Trophoblast cell (in vitro differentiated cells and primary cell): ENCODE data around the gene MTHFD2L.

Source experiments
- DNase-seq, 2 donors: peaks; one replicate each; pipeline ENCODE4 v3.0.0-alpha.2; 2016
- H2AFZ ChIP-seq: 2 replicates; pipeline ENCODE4 v1.6.1; 2013; ENCODE audit warnings: low read length, moderate library complexity, mild to moderate bottlenecking; ENCODE audit not compliant: insufficient read depth, poor library complexity
- H2AK5ac ChIP-seq: 2 replicates; pipeline ENCODE4 v1.6.1; 2013; ENCODE audit warnings: mild to moderate bottlenecking, low read length
- H2BK120ac ChIP-seq: 2 replicates; pipeline ENCODE4 v1.6.1; 2013; ENCODE audit warnings: low read length, mild to moderate bottlenecking, moderate library complexity; ENCODE audit not compliant: insufficient read depth, poor library complexity
- H2BK12ac ChIP-seq: 2 replicates; pipeline ENCODE4 v1.6.1; 2013; ENCODE audit warnings: mild to moderate bottlenecking, low read length, moderate library complexity
- H2BK5ac ChIP-seq: 2 replicates; pipeline ENCODE4 v1.6.1; 2013; ENCODE audit warnings: low read length, low read depth, moderate library complexity, mild to moderate bottlenecking; ENCODE audit not compliant: poor library complexity
- H3K14ac ChIP-seq: 2 replicates; pipeline ENCODE4 v1.6.1; 2013; ENCODE audit warnings: mild to moderate bottlenecking, low read length
- H3K18ac ChIP-seq: 2 replicates; pipeline ENCODE4 v1.6.1; 2013; ENCODE audit warnings: mild to moderate bottlenecking, low read length
- H3K23ac ChIP-seq: 2 replicates; pipeline ENCODE4 v1.6.1; 2013; ENCODE audit warnings: low read length
- H3K27ac ChIP-seq: 2 replicates; pipeline ENCODE4 v1.5.1; 2013; ENCODE audit warnings: low read depth, mild to moderate bottlenecking, inconsistent platforms, low read length, moderate library complexity
- H3K27me3 ChIP-seq: 2 replicates; pipeline ENCODE4 v1.6.1; 2013; ENCODE audit warnings: inconsistent platforms, mild to moderate bottlenecking, low read length, moderate library complexity; ENCODE audit not compliant: insufficient read depth
- H3K36me3 ChIP-seq, 2 experiments: 1 replicate in 1 of 2; 2 replicates in 1 of 2; pipeline ENCODE4 v1.6.1; 2013; ENCODE audit warnings: low read length in 2 of 2, mild to moderate bottlenecking in 2 of 2, moderate library complexity in 1 of 2; ENCODE audit not compliant: insufficient read depth in 2 of 2, control insufficient read depth in 1 of 2
- H3K4ac ChIP-seq: 2 replicates; pipeline ENCODE4 v1.6.1; 2013; ENCODE audit warnings: low read depth, mild to moderate bottlenecking, low read length, moderate library complexity
- H3K4me1 ChIP-seq, 2 experiments: 1 replicate in 1 of 2; 2 replicates in 1 of 2; pipeline ENCODE4 v1.6.1; 2013; ENCODE audit warnings: low read length in 2 of 2, mild to moderate bottlenecking in 2 of 2, moderate library complexity in 1 of 2; ENCODE audit not compliant: insufficient read depth in 2 of 2, control insufficient read depth in 1 of 2
- H3K4me2 ChIP-seq: 2 replicates; pipeline ENCODE4 v1.6.1; 2013; ENCODE audit warnings: inconsistent platforms, mild to moderate bottlenecking, low read length, moderate library complexity
- H3K4me3 ChIP-seq: 2 replicates; pipeline ENCODE4 v1.5.1; 2013; ENCODE audit warnings: mild to moderate bottlenecking, low read depth, low read length, inconsistent platforms
- H3K79me1 ChIP-seq: one replicate; pipeline ENCODE4 v1.6.1; 2013; ENCODE audit warnings: low read length
- H3K79me2 ChIP-seq: 2 replicates; pipeline ENCODE4 v1.6.1; 2013; ENCODE audit warnings: low read length, mild to moderate bottlenecking; ENCODE audit not compliant: control insufficient read depth, insufficient read depth, poor library complexity
- H3K9ac ChIP-seq: 2 replicates; pipeline ENCODE4 v1.6.1; 2013; ENCODE audit warnings: mild to moderate bottlenecking, low read length
- H3K9me3 ChIP-seq: 2 replicates; pipeline ENCODE4 v1.6.1; 2013; ENCODE audit warnings: low read depth, mild to moderate bottlenecking, control low read depth, inconsistent platforms, low read length; ENCODE audit not compliant: insufficient read depth
- H4K12ac ChIP-seq: 2 replicates; pipeline ENCODE4 v1.6.1; 2013; ENCODE audit warnings: low read depth, mild to moderate bottlenecking, low read length, moderate library complexity
- H4K8ac ChIP-seq: 2 replicates; pipeline ENCODE4 v1.6.1; 2013; ENCODE audit warnings: low read depth, mild to moderate bottlenecking, low read length, moderate library complexity
- H4K91ac ChIP-seq: one replicate; pipeline ENCODE4 v1.6.1; 2013; ENCODE audit warnings: low read depth, mild to moderate bottlenecking, low read length, moderate library complexity
- WGBS: extraction: QIAGEN DNeasy Blood & Tissue Kit; methylation state at CpG from one replicate; pipeline ENCODE4 v1.1.7; 2013; ENCODE audit warnings: missing lambda C conversion rate; ENCODE audit not compliant: insufficient read length, insufficient coverage; ENCODE audit errors: extremely low coverage; 5-methylcytosine and 5-hydroxymethylcytosine counted together

Gene MTHFD2L

GRCh38 chr4:74331252-74331651 is 173.3 kb downstream of the MTHFD2L start:
- H3K9ac ChIP-seq = no peak overlapping the region
- H3K27ac ChIP-seq = no peak overlapping the region
- no peak overlapping the region for H2BK5ac ChIP-seq
- H3K36me3 ChIP-seq = no peaks in the 10 kb centered on the region
- no peak overlapping the region for H2AFZ ChIP-seq
- no peak overlapping the region for H3K23ac ChIP-seq
- peaks cover 3% of the 10 kb centered on the region for H3K9me3 ChIP-seq
- no peak for DNase-seq
- no peak overlapping the region for H3K4ac ChIP-seq
- H3K18ac ChIP-seq = no peak overlapping the region
- no peak overlapping the region for H4K91ac ChIP-seq
- H4K8ac ChIP-seq = no peak overlapping the region
- no peak overlapping the region for H3K4me2 ChIP-seq
- no peaks in the 10 kb centered on the region for H3K79me1 ChIP-seq
- no peak overlapping the region for H3K14ac ChIP-seq
- no peak overlapping the region for H3K4me3 ChIP-seq
- H4K12ac ChIP-seq = no peak overlapping the region
- H2BK120ac ChIP-seq = no peak overlapping the region
- H3K79me2 ChIP-seq = no peaks in the 10 kb centered on the region
- no peak overlapping the region for H2AK5ac ChIP-seq
- peaks cover 0 to 3% of the 10 kb centered on the region in 2 experiments for H3K4me1 ChIP-seq
- no peaks in the 10 kb centered on the region for H3K27me3 ChIP-seq
- WGBS = no CpG with 5 or more reads among the region's 2 CpGs
- H2BK12ac ChIP-seq = no peak overlapping the region

- H2AK5ac ChIP-seq = no peak overlapping the region
- no peak overlapping the region for H2BK5ac ChIP-seq
- H3K4me2 ChIP-seq = no peak overlapping the region
- peaks cover 3% of the 10 kb centered on the region for H3K9me3 ChIP-seq
- H3K79me2 ChIP-seq = no peaks in the 10 kb centered on the region
- no peak overlapping the region for H3K4me3 ChIP-seq
- no peaks in the 10 kb centered on the region for H3K27me3 ChIP-seq
- H4K91ac ChIP-seq = no peak overlapping the region
- no peak overlapping the region for H3K9ac ChIP-seq
- no peak overlapping the region for H2BK120ac ChIP-seq
- H3K23ac ChIP-seq = no peak overlapping the region
- H4K8ac ChIP-seq = no peak overlapping the region
- no peak overlapping the region for H4K12ac ChIP-seq
- no peak overlapping the region for H2BK12ac ChIP-seq
- no peak overlapping the region for H2AFZ ChIP-seq
- H3K18ac ChIP-seq = no peak overlapping the region
- no peaks in the 10 kb centered on the region for H3K79me1 ChIP-seq
- H3K36me3 ChIP-seq = no peaks in the 10 kb centered on the region
- H3K27ac ChIP-seq = no peak overlapping the region
- H3K4ac ChIP-seq = no peak overlapping the region
- H3K4me1 ChIP-seq = peaks cover 0 to 3% of the 10 kb centered on the region in 2 experiments
- no peak for DNase-seq
- no peak overlapping the region for H3K14ac ChIP-seq
These were observed 174.0 kb downstream of the MTHFD2L start for GRCh38 chr4:74331944-74332343.

- no peaks in the 10 kb centered on the region for H3K27me3 ChIP-seq
- H2AFZ ChIP-seq = no peak overlapping the region
- H3K79me1 ChIP-seq = no peaks in the 10 kb centered on the region
- no peak overlapping the region for H3K4me2 ChIP-seq
- DNase-seq = no peak
- WGBS = no CpG with 5 or more reads among the region's 7 CpGs
- no peak overlapping the region for H3K23ac ChIP-seq
- H3K9me3 ChIP-seq = peaks cover 3% of the 10 kb centered on the region
- H3K4ac ChIP-seq = no peak overlapping the region
- H2BK12ac ChIP-seq = no peak overlapping the region
- H2BK120ac ChIP-seq = no peak overlapping the region
- no peak overlapping the region for H3K14ac ChIP-seq
- no peak overlapping the region for H4K8ac ChIP-seq
- H2BK5ac ChIP-seq = no peak overlapping the region
- H3K18ac ChIP-seq = no peak overlapping the region
- H3K9ac ChIP-seq = no peak overlapping the region
- H3K27ac ChIP-seq = no peak overlapping the region
- H3K79me2 ChIP-seq = no peaks in the 10 kb centered on the region
- H3K4me1 ChIP-seq = peaks cover 0 to 3% of the 10 kb centered on the region in 2 experiments
- H4K91ac ChIP-seq = no peak overlapping the region
- H4K12ac ChIP-seq = no peak overlapping the region
- H2AK5ac ChIP-seq = no peak overlapping the region
- no peaks in the 10 kb centered on the region for H3K36me3 ChIP-seq
- H3K4me3 ChIP-seq = no peak overlapping the region
These were observed 176.7 kb downstream of the MTHFD2L start for GRCh38 chr4:74334636-74335035.

GRCh38 chr4:74335341-74336021 is 177.6 kb downstream of the MTHFD2L start:
- Histone ChIP-seq H3K27ac (no peak overlapping the region), H3K79me2 (no peaks in the 10 kb centered on the region), H2AFZ (no peak overlapping the region), H3K27me3 (no peaks in the 10 kb centered on the region), H2BK5ac (no peak overlapping the region), H4K12ac (no peak overlapping the region), H2AK5ac (no peak overlapping the region), H3K18ac (no peak overlapping the region), H3K4ac (no peak overlapping the region), H3K9me3 (peaks cover 3% of the 10 kb centered on the region), H3K36me3 (no peaks in the 10 kb centered on the region), H3K14ac (no peak overlapping the region), H3K23ac (no peak overlapping the region), H2BK12ac (no peak overlapping the region), H3K9ac (no peak overlapping the region), H3K4me1 (peaks cover 0 to 3% of the 10 kb centered on the region in 2 experiments), H4K91ac (no peak overlapping the region), H2BK120ac (no peak overlapping the region), H3K4me3 (no peak overlapping the region), H4K8ac (no peak overlapping the region), H3K4me2 (no peak overlapping the region), H3K79me1 (no peaks in the 10 kb centered on the region)
- no CpG with 5 or more reads among the region's 5 CpGs for WGBS
- no peak for DNase-seq
